Measurements from ENCODE around the gene MRC2.

DNA sequence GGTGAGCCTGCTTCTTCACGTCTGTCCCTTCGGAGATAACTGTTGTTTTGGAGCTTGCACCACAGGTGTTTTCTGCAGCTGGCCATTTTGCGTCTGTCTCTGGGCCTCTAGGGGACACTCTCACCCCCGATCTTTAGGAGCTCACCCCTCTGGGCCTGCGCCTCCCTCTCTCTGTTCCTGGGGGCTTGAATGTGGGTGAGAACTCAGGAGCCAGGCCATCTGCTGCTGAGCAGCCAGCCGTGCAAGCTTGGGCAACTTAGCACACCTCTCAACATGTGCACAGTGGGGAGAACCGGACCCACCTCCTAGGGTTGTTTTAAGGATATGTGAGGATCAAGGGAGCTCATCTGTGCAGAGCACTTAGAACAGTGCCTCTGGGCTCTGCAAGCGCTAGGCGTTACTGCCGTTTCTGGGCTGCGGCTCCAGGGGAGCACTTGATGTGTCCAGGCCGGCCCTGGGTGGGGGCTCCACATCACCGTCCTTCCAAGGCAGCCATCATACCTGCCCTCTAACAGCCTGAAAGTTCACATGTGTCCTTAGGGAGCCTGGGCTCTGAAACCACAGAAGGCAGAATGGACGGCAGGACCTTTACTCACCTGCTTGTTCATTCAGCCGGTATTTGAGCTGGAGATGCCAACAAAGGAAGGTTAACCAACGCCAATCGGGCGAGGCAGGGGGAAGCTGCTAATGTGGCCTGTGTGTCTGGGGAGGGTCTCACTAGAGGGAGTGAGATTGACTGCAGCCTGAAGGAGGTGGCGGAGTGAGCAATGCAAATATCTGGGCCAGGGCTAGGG is 66.3 kb downstream of the MRC2 start:
- TF ChIP-seq CTCF (IDR thresholded peaks at IDR 0.05) (no peak), POLR2A (IDR thresholded peaks at IDR 0.05) (no peak)
